Measurements from ENCODE around the gene C11orf97. TPM values are rescaled to one million over a fixed set of nuclear protein-coding genes. Genes with fewer than 3 reads are reported as not detected.
"Not testable (repeated sequence)": the region's sequence is repeated elsewhere in the genome, so short reads cannot be mapped to it uniquely, and the experiment has no call there.

C11orf97 gene
- total RNA-seq, 4 donors from 2014 or later, result not detected

- Histone ChIP-seq H3K36me3 (peaks cover 0 to 29% of the 10 kb centered on the region in 2 donors), H3K27me3 (no peaks in the 10 kb centered on the region), H3K27ac (no peak overlapping the region), H3K4me1 (no peaks in the 10 kb centered on the region), H3K4me3 (no peak overlapping the region), H3K9me3 (no peaks in the 10 kb centered on the region)
- ATAC-seq, result no peak
- WGBS, 2 donors (ENCODE audit: low coverage in 1 of 2), result 3 to 4% methylated on average over 3 of the region's 3 CpGs
- no peak for TF ChIP-seq POLR2A (IDR thresholded peaks at IDR 0.05)
- TF ChIP-seq, protein P1, sequence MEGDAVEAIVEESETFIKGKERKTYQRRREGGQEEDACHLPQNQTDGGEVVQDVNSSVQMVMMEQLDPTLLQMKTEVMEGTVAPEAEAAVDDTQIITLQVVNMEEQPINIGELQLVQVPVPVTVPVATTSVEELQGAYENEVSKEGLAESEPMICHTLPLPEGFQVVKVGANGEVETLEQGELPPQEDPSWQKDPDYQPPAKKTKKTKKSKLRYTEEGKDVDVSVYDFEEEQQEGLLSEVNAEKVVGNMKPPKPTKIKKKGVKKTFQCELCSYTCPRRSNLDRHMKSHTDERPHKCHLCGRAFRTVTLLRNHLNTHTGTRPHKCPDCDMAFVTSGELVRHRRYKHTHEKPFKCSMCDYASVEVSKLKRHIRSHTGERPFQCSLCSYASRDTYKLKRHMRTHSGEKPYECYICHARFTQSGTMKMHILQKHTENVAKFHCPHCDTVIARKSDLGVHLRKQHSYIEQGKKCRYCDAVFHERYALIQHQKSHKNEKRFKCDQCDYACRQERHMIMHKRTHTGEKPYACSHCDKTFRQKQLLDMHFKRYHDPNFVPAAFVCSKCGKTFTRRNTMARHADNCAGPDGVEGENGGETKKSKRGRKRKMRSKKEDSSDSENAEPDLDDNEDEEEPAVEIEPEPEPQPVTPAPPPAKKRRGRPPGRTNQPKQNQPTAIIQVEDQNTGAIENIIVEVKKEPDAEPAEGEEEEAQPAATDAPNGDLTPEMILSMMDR (IDR thresholded peaks at IDR 0.05), result peak; percentile 39 to 66 (median 56)
Observed at GRCh38 chr11:94504689-94505293, 7.5 kb upstream of the C11orf97 start.

- H3K27ac ChIP-seq, H3K4me3 ChIP-seq, H3K4me1 ChIP-seq, ATAC-seq, H3K9me3 ChIP-seq, H3K27me3 ChIP-seq: not testable (repeated sequence)
- peaks cover 0 to 12% of the 10 kb centered on the region in 2 donors for H3K36me3 ChIP-seq
- 84 to 94% methylated on average over 5 of the region's 5 CpGs for WGBS, 2 donors (ENCODE audit: low coverage in 1 of 2)
Observed at GRCh38 chr11:94506513-94506912, 5.7 kb upstream of the C11orf97 start.

GRCh38 chr11:94507485-94507884, 4.8 kb upstream of the C11orf97 start:
- TF ChIP-seq POLR2AphosphoS5 (IDR thresholded peaks at IDR 0.05), result no peak
- TF ChIP-seq POLR2A (IDR thresholded peaks at IDR 0.05), result no peak
- no peaks in the 10 kb centered on the region for H3K27me3 ChIP-seq
- peaks cover 0 to 8% (median 0%) of the 10 kb centered on the region in 3 donors for H3K4me1 ChIP-seq
- H3K36me3 ChIP-seq, result peaks cover 0 to 2% of the 10 kb centered on the region in 2 donors
- no peak for ATAC-seq
- WGBS, 2 donors (ENCODE audit: low coverage in 1 of 2), result 42 to 78% methylated on average over 4 of the region's 4 CpGs
- no peaks in the 10 kb centered on the region for H3K9me3 ChIP-seq
- no peak overlapping the region for H3K27ac ChIP-seq
- H3K4me3 ChIP-seq, result no peak overlapping the region

DNA sequence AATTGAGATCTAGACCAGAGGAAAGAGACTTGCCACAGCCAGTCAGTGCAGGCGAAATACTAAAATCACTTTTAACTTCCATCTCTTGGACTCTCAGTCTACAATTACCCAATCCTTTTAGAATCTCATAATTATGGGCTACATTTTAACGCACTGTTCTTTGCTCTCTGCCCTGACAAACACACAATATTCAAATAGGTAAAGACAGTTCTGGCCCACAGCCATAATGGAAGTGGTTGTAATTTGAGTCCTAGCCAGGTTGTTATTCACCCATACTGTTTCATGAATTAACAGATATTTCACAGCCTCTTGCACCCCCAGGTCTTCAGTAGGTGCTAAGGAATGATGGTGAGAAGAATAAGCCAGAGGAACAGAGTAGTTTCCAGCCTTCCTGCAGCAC, 830 bp downstream of the C11orf97 start:
- no peak overlapping the region for H3K4me3 ChIP-seq
- 63 to 84% methylated on average over 2 of the region's 2 CpGs for WGBS, 2 donors (ENCODE audit: low coverage in 1 of 2)

DNA sequence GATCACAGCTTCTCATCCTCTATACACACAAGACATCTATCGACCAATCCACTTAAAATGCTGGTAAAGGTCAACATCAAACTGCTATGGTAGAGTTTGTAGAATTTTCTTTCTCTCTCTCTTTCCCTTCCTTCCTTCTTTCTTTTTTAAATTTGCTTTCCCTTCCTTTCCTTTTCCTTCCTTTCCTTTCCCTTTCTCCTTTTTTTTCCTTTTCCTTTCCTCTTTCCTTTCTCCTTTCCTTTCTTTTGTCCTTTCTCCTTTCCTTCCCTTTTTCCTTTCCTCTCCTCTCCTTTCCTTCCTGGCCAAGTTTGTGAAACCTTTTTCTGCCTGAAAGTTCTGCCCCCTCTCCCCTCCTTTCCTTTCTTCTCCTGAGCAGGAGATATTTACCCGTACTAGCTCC, 3.1 kb downstream of the C11orf97 start:
- Histone ChIP-seq H3K36me3 (no peaks in the 10 kb centered on the region), H3K27ac (no peak overlapping the region), H3K4me1 (peaks cover 0 to 12% (median 0%) of the 10 kb centered on the region in 3 donors), H3K9me3 (no peaks in the 10 kb centered on the region), H3K27me3 (peaks cover 5% of the 10 kb centered on the region), H3K4me3 (no peak overlapping the region)
- TF ChIP-seq, protein P1 (IDR thresholded peaks at IDR 0.05), result no peak
- TF ChIP-seq POLR2A (IDR thresholded peaks at IDR 0.05), result no peak
- TF ChIP-seq EP300 (IDR thresholded peaks at IDR 0.05), result no peak
- TF ChIP-seq POLR2AphosphoS5 (IDR thresholded peaks at IDR 0.05), result no peak
- no peak for ATAC-seq
- 77 to 100% methylated on average over 1 to 2 of the region's 2 CpGs for WGBS, 2 donors (ENCODE audit: low coverage in 1 of 2)

More for the DNA sequence above, 830 bp downstream of the C11orf97 start:
- Histone ChIP-seq H3K27ac (no peak overlapping the region), H3K9me3 (no peaks in the 10 kb centered on the region), H3K27me3 (peaks cover 5% of the 10 kb centered on the region), H3K4me1 (peaks cover 0 to 12% (median 0%) of the 10 kb centered on the region in 3 donors), H3K36me3 (no peaks in the 10 kb centered on the region)
- TF ChIP-seq, protein P1 (IDR thresholded peaks at IDR 0.05), result no peak
- TF ChIP-seq EP300 (IDR thresholded peaks at IDR 0.05) (no peak), POLR2A (IDR thresholded peaks at IDR 0.05) (no peak), POLR2AphosphoS5 (IDR thresholded peaks at IDR 0.05) (no peak)
- no peak for ATAC-seq

DNA sequence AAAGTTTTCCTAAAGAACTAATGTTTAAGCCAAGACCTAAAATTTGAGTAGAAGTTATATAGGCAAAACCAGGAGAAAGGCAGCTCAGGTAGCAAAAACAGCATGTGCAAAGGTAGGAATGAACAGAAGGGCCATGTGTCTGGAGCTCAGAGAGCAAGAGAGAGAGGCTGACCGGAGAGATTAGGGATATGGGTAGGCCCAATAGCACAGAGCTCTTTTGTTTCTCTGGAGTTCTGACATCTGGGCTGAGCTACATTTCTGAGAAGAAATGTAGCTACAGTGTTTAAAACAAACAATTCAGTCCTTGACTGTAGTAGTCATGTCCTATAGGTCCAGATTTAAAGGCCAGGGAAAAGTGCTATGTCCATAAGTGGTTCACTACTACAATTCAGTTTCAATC, 4.5 kb downstream of the C11orf97 start:
- H3K27me3 ChIP-seq, result peaks cover 5% of the 10 kb centered on the region
- H3K27ac ChIP-seq, result no peak overlapping the region
- TF ChIP-seq, protein P1 (IDR thresholded peaks at IDR 0.05), result no peak
- TF ChIP-seq EP300 (IDR thresholded peaks at IDR 0.05), result no peak
- TF ChIP-seq POLR2AphosphoS5 (IDR thresholded peaks at IDR 0.05), result no peak
- no peak for TF ChIP-seq POLR2A (IDR thresholded peaks at IDR 0.05)
- no peaks in the 10 kb centered on the region for H3K36me3 ChIP-seq
- ATAC-seq, result no peak
- peaks cover 0 to 12% (median 0%) of the 10 kb centered on the region in 3 donors for H3K4me1 ChIP-seq
- H3K9me3 ChIP-seq, result no peaks in the 10 kb centered on the region
- 21 to 100% methylated on average over 1 of the region's 1 CpG for WGBS, 2 donors (ENCODE audit: low coverage in 1 of 2)
- no peak overlapping the region for H3K4me3 ChIP-seq

All from gastroesophageal sphincter (tissue), 4 donors.